Ramos (cell line): ENCODE results near the gene OCLN.

Source experiments
- in situ Hi-C: fragments of 300-500 bp; cut with MboI; formaldehyde crosslinking; loops from one replicate; pipeline ENCODE4 v1.14.3; 2022; ENCODE audit warnings: low sequenced_read_pairs; ENCODE audit not compliant: unreplicated experiment

OCLN gene

DNA sequence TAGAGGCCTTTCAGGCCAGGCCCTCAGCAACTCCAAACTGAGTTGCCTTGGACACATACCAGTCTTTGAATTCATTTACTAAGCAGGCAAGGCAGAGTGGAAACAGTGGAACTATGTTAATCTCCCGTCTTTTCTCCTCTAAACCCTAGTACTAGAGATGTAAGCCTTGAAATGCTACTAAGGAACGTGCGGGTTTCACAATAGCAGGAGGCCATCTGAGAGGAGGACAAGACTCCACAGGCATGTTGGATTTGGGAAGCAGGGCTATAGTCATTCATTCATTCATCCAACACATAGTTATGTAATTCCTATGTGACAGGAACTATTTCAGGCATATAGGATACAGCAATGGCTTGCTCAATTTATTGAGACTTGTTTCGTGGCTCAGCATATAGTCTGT lies 3.3 kb upstream of the OCLN start:
- in situ Hi-C loops = no loop called here

DNA sequence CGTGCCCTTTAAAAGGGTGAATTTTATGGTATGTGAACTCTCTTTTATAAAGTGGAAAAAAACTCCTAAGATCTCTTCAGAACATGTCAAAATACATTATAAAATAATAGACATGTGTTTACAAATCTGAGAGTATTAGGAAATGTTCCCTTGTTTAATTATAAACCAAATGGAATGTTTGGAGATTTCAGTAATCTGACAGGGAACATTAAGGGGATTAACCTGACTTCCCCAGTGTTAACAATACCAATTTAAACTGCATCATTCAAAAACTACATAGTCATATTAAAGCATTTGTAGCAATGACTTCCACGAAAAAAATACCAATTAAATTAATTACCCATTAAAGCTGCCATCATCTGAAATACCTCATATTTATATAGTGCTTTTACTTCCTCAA lies 1.6 kb upstream of the OCLN start:
- in situ Hi-C loops = no loop called here

DNA sequence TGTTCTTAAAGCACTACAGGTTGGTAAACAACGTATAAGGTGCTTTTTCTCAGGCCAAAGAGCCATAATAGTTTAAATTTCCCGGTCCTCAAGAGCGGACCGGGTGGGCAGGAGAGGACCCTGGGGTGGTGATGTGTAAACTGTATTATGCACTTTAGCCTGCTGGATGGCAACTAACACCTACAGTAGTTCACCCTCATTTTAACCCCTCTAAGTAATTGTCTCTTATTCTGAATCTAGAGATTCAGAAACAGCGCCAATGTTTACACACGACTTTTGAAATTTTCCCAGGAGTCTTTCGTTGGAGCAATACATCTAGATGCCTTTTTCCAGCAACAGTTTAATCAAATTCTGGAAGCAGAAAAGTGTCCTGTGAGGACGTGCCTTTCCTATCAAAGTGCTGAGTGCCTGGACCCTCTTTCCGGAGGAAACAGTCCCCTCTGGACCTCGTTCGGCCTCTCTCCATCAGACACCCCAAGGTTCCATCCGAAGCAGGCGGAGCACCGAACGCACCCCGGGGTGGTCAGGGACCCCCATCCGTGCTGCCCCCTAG lies 676 bp upstream of the OCLN start:
- in situ Hi-C loops = no loop called here

DNA sequence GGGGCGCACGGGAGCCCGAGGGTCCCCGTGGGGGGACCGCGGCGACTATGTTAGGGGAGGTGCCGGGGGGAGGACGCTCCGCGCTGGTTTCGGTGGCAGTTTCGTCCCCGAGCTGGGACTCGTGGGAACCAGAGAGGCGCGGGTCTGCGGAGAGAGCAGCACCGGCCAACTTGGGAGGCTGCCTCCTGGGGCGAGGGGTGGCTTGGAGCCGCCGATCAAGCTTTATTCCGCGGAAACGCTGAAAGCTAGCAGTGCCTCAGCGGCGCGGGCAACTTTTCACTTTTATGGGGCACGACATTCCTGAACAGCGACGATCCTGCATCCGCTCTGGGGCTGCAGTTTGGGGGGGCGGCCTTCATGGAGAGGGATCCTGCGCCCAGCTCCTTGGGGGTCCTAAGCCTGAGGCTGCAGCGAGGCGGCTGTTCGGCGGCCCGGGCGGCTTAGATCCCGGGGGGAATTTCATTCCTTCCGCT lies 369 bp downstream of the OCLN start:
- in situ Hi-C loops = no loop called here

DNA sequence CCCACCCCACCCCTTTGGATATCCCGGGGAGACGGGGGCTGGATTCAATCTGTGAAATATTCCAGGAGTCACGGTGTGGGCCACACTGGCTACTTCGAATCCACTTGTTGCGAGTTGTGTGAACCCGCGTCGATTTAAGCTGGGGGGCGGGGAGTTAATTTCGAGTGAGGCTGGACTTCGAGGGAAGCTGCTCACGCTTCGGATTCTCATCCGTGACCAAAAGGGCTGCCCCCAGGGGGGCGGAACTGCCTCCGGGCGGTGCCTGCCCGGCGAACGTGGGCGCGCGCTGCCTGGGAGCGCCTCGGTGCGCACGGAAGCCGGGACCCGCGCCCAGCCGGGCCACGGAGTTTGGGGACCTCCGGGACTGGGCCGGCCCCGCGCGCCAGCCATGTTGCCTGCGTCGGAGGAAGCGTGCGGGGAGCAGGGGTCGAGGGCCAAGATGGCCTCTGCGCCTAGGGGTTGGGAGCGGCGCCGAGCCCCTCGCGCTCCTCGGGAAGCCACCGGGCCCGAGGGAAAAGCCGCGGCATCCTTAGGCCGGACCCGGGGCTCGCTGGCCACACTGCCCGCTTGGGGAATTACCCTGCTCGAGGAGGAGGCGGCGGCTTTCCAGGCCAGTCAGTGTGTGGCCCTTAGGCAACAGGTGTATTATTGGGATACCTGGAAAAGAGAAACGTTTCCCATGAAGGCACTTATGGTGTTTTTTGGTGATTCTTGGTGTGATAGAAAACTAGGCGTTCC lies 975 bp downstream of the OCLN start:
- in situ Hi-C loops = no loop called here

DNA sequence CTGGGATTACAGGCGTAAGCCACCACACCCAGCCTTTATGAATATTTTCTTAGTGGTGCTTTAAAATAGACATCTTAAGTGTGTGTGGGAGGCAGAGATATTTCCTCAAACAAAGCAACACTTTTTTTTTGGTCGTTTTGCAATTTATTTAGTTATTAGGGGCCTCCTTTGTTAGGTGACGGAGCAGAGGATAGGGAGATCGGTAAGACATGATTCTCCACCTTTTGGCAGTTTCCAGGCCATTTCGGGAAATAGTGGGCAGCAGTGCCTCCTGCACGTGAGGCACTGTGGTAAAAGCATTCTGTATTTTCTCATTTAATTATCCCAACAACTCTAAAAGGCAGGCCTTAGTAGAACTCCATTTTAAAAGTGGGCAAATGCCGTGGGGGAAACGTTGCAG lies 1.9 kb downstream of the OCLN start:
- in situ Hi-C loops = no loop called here

DNA sequence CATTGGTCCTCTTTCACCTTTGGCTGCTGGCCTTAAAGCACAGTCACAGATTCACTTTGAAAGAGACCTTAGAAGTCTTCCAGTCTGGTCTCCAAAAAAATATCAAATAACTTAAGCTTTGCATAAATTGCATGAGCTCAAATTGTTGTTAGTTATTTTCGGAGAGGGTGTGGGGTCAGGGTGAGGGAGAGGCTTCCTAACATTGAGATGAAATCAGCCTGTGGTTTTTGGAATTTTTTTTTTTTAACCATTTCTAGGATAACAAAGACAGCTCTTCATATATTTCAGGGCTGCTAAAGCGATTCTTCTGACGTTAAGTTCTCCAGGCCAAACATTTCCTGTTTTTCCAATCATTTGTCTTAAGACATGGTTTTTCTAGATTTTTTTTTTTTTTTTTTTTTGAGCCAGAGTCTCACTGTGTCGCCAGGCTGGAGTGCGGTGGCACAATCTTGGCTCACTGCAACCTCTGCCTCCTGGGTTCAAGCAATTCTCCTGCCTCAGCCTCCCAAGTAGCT lies 4.5 kb downstream of the OCLN start:
- in situ Hi-C loops = no loop called here

DNA sequence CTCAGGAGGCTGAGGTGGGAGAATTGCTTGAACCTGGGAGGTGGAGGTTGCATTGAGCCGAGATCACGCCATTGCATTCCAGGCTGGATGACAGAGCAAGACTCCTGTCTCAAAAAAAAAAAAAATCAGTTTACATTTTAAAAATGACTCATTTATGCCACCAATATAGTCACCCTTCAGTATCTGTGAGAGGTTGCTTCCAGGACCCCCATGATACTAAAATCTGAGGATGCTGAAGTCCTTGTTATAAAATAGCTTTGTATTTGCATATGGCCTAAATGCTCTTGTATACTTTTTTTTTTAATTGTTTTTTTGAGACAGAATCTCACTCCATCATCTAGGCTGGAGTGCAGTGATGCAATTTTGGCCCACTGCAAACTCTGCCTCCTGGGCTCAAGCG lies 5.8 kb downstream of the OCLN start:
- in situ Hi-C loops = no loop called here

DNA sequence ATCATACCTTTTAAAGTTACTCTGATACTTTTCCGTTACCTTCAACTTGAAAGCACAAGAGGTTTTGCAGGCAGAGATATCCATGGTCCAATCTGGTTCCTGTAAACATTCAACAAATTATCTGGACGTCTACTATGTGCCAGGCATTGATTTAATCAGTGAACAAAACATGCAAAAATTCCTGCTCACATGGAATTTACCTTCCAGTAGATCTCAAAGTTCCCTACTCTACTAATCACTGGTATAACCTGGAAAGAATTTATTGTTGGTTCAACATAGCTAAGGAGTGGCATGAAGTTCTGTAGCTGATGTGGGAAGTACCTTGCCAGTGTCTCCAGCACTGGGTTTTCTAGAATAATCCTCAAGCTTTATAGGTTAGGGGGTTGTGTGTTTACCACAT lies 9.8 kb downstream of the OCLN start:
- in situ Hi-C loops = loop anchor here (25.0 kb wide), 1 partner anchor 1510 kb away; no protein-coding TSS in a partner anchor

DNA sequence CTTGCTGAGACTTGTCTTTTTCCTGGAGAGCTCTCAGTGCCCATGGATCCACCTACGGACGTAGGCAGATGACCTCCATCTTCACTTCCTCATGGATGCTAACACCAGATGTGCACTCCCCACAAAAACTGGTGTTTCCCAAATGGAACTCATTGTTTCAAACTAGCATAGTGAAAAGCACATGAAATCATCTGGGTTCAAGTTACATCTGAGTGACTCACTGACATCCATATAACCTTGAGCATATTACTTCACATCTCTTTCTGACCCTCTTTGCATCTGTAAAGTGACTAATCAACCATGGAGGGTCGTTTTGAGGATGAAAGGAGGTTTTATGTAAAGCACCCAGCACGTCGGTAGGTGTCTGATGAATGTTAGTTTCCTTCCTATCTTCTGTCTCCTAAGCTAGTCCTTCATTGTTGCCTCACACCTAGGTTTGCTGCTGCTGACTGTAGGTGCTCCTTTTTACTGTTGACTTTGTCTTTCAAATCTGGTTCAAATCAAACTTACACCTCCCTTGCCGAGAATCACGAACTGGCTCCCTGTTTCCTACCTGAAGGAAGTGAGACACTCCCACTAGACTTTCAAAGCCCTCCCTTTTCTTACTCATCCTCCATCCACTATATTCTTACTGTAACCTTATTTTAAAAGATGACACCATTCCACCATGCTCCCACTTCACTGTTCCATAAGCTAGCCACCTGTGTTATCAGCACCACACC lies 10.3 kb downstream of the OCLN start:
- in situ Hi-C loops = loop anchor here (25.0 kb wide), 1 partner anchor 1509 kb away; no protein-coding TSS in a partner anchor

DNA sequence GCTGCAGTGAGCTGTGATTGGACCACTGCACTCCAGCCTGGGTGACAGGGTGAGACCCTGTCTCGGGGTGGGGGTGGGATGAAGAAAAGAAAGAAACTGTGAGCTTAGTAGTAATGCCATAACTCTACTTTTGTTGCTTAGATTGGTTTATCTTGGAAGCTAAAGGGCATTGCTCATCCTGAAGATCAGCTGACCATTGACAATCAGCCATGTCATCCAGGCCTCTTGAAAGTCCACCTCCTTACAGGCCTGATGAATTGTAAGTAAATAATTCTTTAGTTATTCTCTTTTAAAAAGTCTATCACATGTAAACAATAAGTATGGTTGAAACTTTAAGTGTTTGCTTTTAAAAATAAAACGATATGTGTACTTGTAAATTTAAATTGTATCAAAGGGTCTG lies 11.4 kb downstream of the OCLN start:
- in situ Hi-C loops = loop anchor here (25.0 kb wide), 1 partner anchor 1508 kb away; no protein-coding TSS in a partner anchor

DNA sequence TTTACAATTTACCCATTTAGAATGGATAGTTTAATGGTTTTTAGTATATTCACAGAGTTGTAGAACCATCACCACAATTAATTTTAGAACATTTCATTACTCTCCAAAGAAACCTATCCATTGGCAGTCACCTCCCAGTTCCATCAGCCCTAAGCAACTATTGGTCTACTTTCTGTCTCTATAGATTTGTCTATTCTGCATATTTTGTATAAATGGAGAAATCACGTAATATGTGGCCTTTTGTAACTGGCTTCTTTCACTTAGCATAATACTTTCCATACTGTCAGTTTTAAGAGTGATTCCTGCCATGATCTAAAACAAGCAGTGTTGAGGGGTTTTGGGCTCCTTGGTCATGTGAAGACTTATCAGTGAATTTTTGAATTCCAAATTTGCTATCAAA lies 12.7 kb downstream of the OCLN start:
- in situ Hi-C loops = loop anchor here (25.0 kb wide), 1 partner anchor 1507 kb away; no protein-coding TSS in a partner anchor

DNA sequence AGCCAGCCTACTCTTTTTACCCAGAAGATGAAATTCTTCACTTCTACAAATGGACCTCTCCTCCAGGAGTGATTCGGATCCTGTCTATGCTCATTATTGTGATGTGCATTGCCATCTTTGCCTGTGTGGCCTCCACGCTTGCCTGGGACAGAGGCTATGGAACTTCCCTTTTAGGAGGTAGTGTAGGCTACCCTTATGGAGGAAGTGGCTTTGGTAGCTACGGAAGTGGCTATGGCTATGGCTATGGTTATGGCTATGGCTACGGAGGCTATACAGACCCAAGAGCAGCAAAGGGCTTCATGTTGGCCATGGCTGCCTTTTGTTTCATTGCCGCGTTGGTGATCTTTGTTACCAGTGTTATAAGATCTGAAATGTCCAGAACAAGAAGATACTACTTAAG lies 16.6 kb downstream of the OCLN start:
- in situ Hi-C loops = loop anchor here (25.0 kb wide), 1 partner anchor 1503 kb away; no protein-coding TSS in a partner anchor

DNA sequence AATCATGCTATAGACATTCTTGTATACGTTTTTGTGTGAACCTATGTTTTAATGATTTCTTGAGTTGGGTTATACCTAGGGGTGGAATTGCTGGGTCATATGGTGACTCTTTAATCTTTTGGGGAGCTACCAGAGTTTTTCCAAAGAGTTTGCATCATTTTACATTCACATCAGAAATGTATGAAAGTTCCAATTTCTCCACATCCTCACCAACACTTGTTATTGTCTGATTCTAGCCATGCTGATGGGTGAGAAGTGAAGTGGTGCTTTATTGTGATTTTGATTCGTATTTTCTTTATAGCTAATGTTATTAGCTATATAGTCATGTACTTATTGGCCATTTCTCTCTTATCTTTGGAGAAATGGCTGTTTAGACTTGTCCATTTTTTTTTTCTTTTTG lies 18.1 kb downstream of the OCLN start:
- in situ Hi-C loops = loop anchor here (25.0 kb wide), 1 partner anchor 1502 kb away; no protein-coding TSS in a partner anchor

DNA sequence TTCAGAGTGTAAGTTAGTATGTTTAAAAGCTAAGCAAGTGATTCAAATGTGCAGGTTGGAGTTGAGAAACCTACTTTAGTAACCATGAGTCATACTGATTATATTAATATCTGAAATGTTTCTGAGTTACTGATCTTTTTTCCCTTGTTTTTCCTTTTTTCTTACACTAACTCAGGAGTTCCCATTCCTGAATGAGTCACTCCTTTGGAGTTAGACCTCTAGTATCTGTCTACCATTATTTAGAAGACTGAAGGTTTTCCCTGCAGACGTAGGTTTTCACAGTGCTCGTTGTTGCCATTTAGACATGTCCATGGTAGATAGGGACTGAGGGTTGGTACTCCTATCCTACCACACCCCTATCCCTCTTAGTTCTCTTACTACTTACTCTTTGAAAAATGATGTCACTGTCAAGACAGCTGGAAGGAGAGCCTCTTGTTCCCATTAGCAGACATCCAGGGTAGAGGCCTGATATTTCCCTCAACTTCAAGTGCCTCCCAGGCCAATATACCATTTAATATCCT lies 20.2 kb downstream of the OCLN start:
- in situ Hi-C loops = loop anchor here (25.0 kb wide), 1 partner anchor 1500 kb away; no protein-coding TSS in a partner anchor

DNA sequence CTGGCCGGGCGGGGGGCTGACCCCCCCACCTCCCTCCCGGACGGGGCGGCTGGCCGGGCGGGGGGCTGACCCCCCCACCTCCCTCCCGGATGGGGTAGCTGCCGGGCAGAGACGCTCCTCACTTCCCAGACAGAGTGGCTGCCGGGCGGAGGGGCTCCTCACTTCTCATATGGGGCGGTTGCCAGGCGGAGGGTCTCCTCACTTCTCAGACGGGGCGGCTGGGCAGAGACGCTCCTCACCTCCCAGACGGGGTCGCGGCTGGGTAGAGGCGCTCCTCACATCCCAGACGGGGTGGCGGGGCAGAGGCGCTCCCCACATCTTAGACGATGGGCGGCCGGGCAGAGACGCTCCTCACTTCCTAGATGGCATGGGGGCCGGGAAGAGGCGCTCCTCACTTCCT lies 23.0 kb downstream of the OCLN start:
- in situ Hi-C loops = loop anchor here (25.0 kb wide), 1 partner anchor 1497 kb away; no protein-coding TSS in a partner anchor

DNA sequence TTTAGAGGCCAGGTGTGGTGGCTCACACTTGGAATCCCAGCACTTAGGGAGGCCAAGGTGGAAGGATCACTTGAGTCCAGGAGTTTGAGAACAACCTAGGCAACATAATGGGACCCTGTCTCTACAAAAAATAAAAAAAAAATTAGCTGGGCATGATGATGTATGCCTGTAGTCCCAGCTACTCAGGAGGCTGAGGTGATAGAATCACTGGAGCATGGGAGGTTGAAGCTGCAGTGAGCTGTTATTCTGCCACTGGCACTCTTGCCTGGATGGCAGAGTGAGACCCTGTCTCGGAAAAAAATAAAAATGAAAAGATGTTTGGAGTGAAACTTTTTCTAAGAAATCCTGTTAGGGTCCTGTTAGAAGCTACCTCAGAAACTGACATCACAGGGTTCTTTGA lies 24.2 kb downstream of the OCLN start:
- in situ Hi-C loops = loop anchor here (25.0 kb wide), 1 partner anchor 1496 kb away; no protein-coding TSS in a partner anchor

DNA sequence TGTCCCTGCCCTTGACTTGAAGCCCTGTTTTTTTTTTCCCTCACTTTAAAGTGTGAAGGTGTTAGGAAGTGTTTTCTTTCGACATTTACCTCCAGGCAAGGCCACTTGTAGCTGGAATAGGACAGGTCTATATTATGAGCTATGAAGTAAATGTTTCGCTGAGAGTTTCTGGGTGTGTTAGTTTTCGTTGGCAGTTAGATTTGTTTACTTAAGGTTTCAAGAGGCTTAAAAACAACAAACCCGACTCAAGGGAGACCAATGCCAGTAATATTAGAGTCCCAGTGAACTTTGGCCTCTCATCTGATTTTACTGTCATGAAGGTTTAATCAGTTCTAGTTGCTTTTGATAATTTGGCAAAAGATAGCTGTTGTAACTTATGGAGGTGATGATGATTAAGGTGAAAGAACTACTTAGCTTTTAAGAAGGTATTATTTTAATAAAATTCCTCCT lies 25.2 kb downstream of the OCLN start:
- in situ Hi-C loops = loop anchor here (25.0 kb wide), 1 partner anchor 1495 kb away; no protein-coding TSS in a partner anchor

DNA sequence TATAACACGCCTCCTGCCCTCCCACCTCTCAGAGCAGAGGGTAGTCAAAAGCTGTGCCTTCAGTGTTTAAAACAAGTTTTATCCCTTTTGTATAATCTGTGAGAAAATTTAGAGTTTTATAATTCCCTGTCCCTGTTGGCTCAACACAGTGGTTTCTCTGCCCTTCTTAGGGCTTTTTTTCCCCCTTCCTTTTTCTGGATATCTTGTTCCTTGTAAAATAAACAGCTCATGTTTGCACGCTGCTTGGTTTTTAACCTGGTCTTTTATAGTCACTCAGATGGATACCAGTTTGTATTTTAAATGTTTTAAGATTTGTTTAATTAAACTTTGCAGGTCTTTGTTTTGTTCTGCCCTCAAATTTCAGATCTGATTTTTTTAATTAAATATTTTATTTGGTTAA lies 26.7 kb downstream of the OCLN start:
- in situ Hi-C loops = loop anchor here (25.0 kb wide), 1 partner anchor 1493 kb away; no protein-coding TSS in a partner anchor

DNA sequence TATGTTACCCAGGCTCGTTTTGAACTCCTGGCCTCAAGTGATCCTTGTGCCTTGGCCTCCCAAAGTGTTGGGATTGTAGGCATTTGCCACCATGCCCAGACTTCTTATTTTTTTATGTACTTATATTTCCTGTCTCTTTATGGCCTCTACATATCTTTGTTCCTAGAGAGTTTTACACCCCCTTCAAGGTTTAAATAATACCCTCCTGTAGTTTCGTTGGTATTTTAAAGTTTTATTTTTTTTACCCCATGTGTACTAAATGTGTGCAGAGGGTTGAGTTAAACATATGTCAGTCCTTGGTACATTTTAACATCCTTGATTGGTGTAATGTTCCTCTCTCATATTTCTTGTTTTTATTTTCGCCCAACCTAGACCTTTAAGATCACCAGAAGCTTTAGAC lies 29.4 kb downstream of the OCLN start:
- in situ Hi-C loops = loop anchor here (25.0 kb wide), 1 partner anchor 1490 kb away; no protein-coding TSS in a partner anchor
